K562 (cell line): ENCODE measurements around the gene RMC1. TPM values are rescaled to one million over a fixed set of nuclear protein-coding genes. Genes with fewer than 3 reads are reported as not detected.

Experiments used
- ATAC-seq: fragments of 200-7000 bp; cut with Tn5 transposase; 3 replicates; pipeline ENCODE4 v1.9.1; 2020; ENCODE audit warnings: moderate library complexity
- BruUV-seq: library from RNA; stranded (reverse); fragments of 400-500 nt; replicated peaks from 2 replicates; lab custom pipeline; 2021; lab: Mats Ljungman, UMichigan
- CTCF ChIA-PET: fragments of 300-600 bp; formaldehyde crosslinking; extraction: SDS; loops from one replicate; lab custom pipeline; 2021; ENCODE audit warnings: low intra/inter-chr PET ratio; lab: Yijun Ruan, JAX
- POLR2A ChIA-PET: fragments of 300-600, 350-650 bp; sonication (Branson Sonifier 250); formaldehyde crosslinking; extraction: SDS; loops from one replicate; lab custom pipeline; 2021; ENCODE audit warnings: antibody characterized with exemption, inconsistent platforms; lab: Yijun Ruan, JAX
- DNase-seq, 4 experiments: peaks; one replicate each; pipeline versions ENCODE4 v3.0.0 to v3.0.0-alpha.2; 2011 to 2018; ENCODE audit warnings: low spot score in 3 of 4, mixed read lengths in 3 of 4; ENCODE audit errors: extremely low read depth in 1 of 4
- FAIRE-seq: peaks from 2 replicates; lab custom pipeline; 2011; peaks lifted over from hg19 to GRCh38; lab: Jason Lieb, UNC
- H2AFZ ChIP-seq: 2 replicates; pipeline ENCODE4 v1.6.0; 2011; ENCODE audit warnings: low read depth, low read length, control low read depth, inconsistent platforms
- H3K27ac ChIP-seq: fragments of 200-600 bp; 3 replicates; pipeline ENCODE4 v1.8.0; 2011; ENCODE audit warnings: low read depth, mild to moderate bottlenecking, control low read depth, inconsistent platforms, low read length, moderate library complexity, mixed read lengths; ENCODE audit errors: extremely low read depth
- H3K27me3 ChIP-seq, 2 experiments: fragments of 300-600 bp in 1 of 2; 2 replicates in 1 of 2; 3 replicates in 1 of 2; pipeline versions ENCODE4 v1.6.0 to v1.8.0; 2011; ENCODE audit warnings: inconsistent platforms in 2 of 2, low read length in 2 of 2, mild to moderate bottlenecking in 1 of 2, mixed read lengths in 1 of 2, moderate library complexity in 1 of 2; ENCODE audit not compliant: control insufficient read depth in 2 of 2, insufficient read depth in 2 of 2
- H3K36me3 ChIP-seq: fragments of 300-600 bp; 3 replicates; pipeline ENCODE4 v1.8.0; 2011; ENCODE audit warnings: mild to moderate bottlenecking, low read length, inconsistent platforms; ENCODE audit not compliant: control insufficient read depth, insufficient read depth
- H3K4me1 ChIP-seq, 2 experiments: fragments of 200-600 bp in 1 of 2; replicated peaks in 1 of 2; 2 replicates in 1 of 2; 3 replicates in 1 of 2; pipeline versions ENCODE4 v1.5.1 to v1.8.0; 2011; ENCODE audit warnings: inconsistent platforms in 2 of 2, low read length in 2 of 2, mild to moderate bottlenecking in 1 of 2, mixed read lengths in 1 of 2, moderate library complexity in 1 of 2; ENCODE audit not compliant: control insufficient read depth in 2 of 2, insufficient read depth in 2 of 2
- H3K4me2 ChIP-seq: 2 replicates; pipeline ENCODE4 v1.6.1; 2011; ENCODE audit warnings: low read length, control low read depth, inconsistent platforms, mixed read lengths; ENCODE audit not compliant: insufficient read depth
- H3K4me3 ChIP-seq: fragments of 200-600 bp; sonication (generic), shearing (Covaris generic); 2 replicates; pipeline ENCODE4 v1.5.1; 2016; ENCODE audit warnings: control low read depth, inconsistent platforms
- H3K79me2 ChIP-seq: fragments of 200-600 bp; 3 replicates; pipeline ENCODE4 v1.8.0; 2011; ENCODE audit warnings: low read length, inconsistent platforms; ENCODE audit not compliant: control insufficient read depth, insufficient read depth
- H3K9ac ChIP-seq, 2 experiments: 2 replicates each; pipeline versions ENCODE4 v1.6.0 to v1.6.1; 2011; ENCODE audit warnings: low read depth in 2 of 2, low read length in 2 of 2, control low read depth in 1 of 2, inconsistent platforms in 1 of 2, mild to moderate bottlenecking in 1 of 2, mixed read lengths in 1 of 2; ENCODE audit not compliant: insufficient read depth in 1 of 2
- H3K9me1 ChIP-seq: one replicate; pipeline ENCODE4 v1.6.0; 2011; ENCODE audit warnings: inconsistent platforms, mild to moderate bottlenecking, low read length, moderate library complexity; ENCODE audit not compliant: control insufficient read depth, insufficient read depth
- H3K9me3 ChIP-seq: replicated peaks from 2 replicates; pipeline ENCODE4 v1.5.1; 2011; ENCODE audit warnings: low read depth, low read length, inconsistent platforms; ENCODE audit not compliant: control insufficient read depth, insufficient read depth
- H4K20me1 ChIP-seq: replicated peaks from 2 replicates; pipeline ENCODE4 v1.6.1; 2011; ENCODE audit warnings: low read length, inconsistent platforms, mixed read lengths; ENCODE audit not compliant: control insufficient read depth, insufficient read depth
- AFF4 ChIP-seq: sonication (generic); formaldehyde crosslinking; IDR thresholded peaks from 2 replicates; pipeline ENCODE4 v1.8.0; 2023; ENCODE audit warnings: mild to moderate bottlenecking, missing genetic modification reagents
- ATF1 ChIP-seq, 2 experiments: fragments of 450-650 bp in 1 of 2; IDR thresholded peaks; 2 replicates each; pipeline ENCODE4 v1.6.1; 2016; ENCODE audit warnings: missing compliant biosample characterization in 1 of 2, missing genetic modification characterization in 1 of 2
- ATF7 ChIP-seq: fragments of 450-650 bp; IDR thresholded peaks from 2 replicates; pipeline ENCODE4 v1.7.1; 2014; ENCODE audit warnings: mild to moderate bottlenecking, moderate library complexity
- CHAMP1 ChIP-seq: fragments of 450-650 bp; IDR thresholded peaks from 2 replicates; pipeline ENCODE4 v1.6.1; 2016; ENCODE audit warnings: mild to moderate bottlenecking
- CHD2 ChIP-seq: IDR thresholded peaks from 2 replicates; pipeline ENCODE4 v1.6.1; 2011; ENCODE audit warnings: low read depth, low read length
- CREM ChIP-seq: IDR thresholded peaks from 2 replicates; pipeline ENCODE4 v1.6.1; 2014; ENCODE audit warnings: antibody characterized with exemption, low read depth
- ELF4 ChIP-seq: fragments of 450-650 bp; formaldehyde crosslinking; IDR thresholded peaks from 2 replicates; pipeline ENCODE4 v1.4.0; 2022; ENCODE audit warnings: missing genetic modification characterization
- HES1 ChIP-seq: fragments of 450-650 bp; IDR thresholded peaks from 2 replicates; pipeline ENCODE4 v1.6.1; 2016; ENCODE audit warnings: low read depth, mild to moderate bottlenecking, moderate library complexity
- JUND ChIP-seq, 2 experiments: IDR thresholded peaks; 2 replicates in 1 of 2; 3 replicates in 1 of 2; pipeline ENCODE4 v1.6.1; 2011; ENCODE audit warnings: borderline replicate concordance in 2 of 2, low read depth in 2 of 2, low read length in 2 of 2, improper control_type of control experiment in 1 of 2, missing biosample characterization in 1 of 2, missing genetic modification characterization in 1 of 2, missing genetic modification reagents in 1 of 2
- PYGO2 ChIP-seq: fragments of 450-650 bp; IDR thresholded peaks from 2 replicates; pipeline ENCODE4 v1.6.1; 2016; ENCODE audit warnings: mild to moderate bottlenecking, missing genetic modification characterization, moderate library complexity, missing compliant biosample characterization
- RFX1 ChIP-seq: fragments of 450-650 bp; IDR thresholded peaks from 2 replicates; pipeline ENCODE4 v1.6.1; 2016; ENCODE audit warnings: mild to moderate bottlenecking, moderate library complexity
- SIX5 ChIP-seq, 2 experiments: IDR thresholded peaks; 2 replicates each; pipeline ENCODE4 v1.6.1; 2011; ENCODE audit warnings: low read length in 2 of 2, borderline replicate concordance in 1 of 2, low read depth in 1 of 2, mild to moderate bottlenecking in 1 of 2, moderate library complexity in 1 of 2; ENCODE audit not compliant: insufficient read depth in 1 of 2
- WGBS: fragments of 100-300 bp; shearing (Covaris generic); methylation state at CpG from one replicate; pipeline ENCODE4 v1.1.6; 2016; ENCODE audit warnings: low coverage, mixed read lengths; ENCODE audit not compliant: insufficient coverage; ENCODE audit errors: missing lambda C conversion rate; 5-methylcytosine and 5-hydroxymethylcytosine counted together
- in situ Hi-C: fragments of 300-500 bp; cut with MboI; formaldehyde crosslinking; loops from 4 replicates; pipeline ENCODE4 v1.15.0; 2018; ENCODE audit warnings: inconsistent platforms, mixed read lengths
- intact Hi-C: fragments of 100-400 bp; cut with micrococcal nuclease; formaldehyde crosslinking; loops from 2 replicates; pipeline ENCODE4 v1.14.2; 2022
- polyA plus RNA-seq, 8 experiments: library from polyadenylated mRNA; depleted of rRNA in 4 of 8; stranded (reverse) in 5 of 8; unstranded in 3 of 8; fragments of >200 nt; fragmentation: Nextera tagmentation in 2 of 8; fragmentation: Illumina TruSeq in 1 of 8; extraction: Ambion mirVana in 2 of 8; extraction: Trizol in 1 of 8; gene quantifications; 2 replicates each; pipeline versions ENCODE4 v1.2.1 to v1.2.3, GENCODE V29; 2011 to 2014; ENCODE audit warnings: inconsistent platforms in 1 of 8, missing spikeins in 1 of 8
- total RNA-seq, 7 experiments: library from RNA; depleted of rRNA in 6 of 7; stranded (reverse); fragments of >200 nt in 6 of 7; fragmentation: Illumina TruSeq in 2 of 7; extraction: Trizol in 2 of 7; gene quantifications; 2 replicates each; pipeline versions ENCODE4 v1.2.1 to v1.2.3, GENCODE V29; 2011 to 2021; ENCODE audit warnings: low replicate concordance in 1 of 7

The RMC1 gene
- total and polyA plus RNA-seq, 9 of the 15 experiments (the other 6 are each of a cell fraction or from before 2014, with no cell fraction given) = 7.5 to 42.4 (median 35.5) TPM

- no TSS peak for BruUV-seq
- CTCF ChIA-PET = no interaction called here
- Histone ChIP-seq H3K27me3 (no peaks in the 10 kb centered on the region), H3K79me2 (peaks cover 88% of the 10 kb centered on the region), H3K36me3 (peaks cover 25% of the 10 kb centered on the region), H2AFZ (no peak overlapping the region), H3K27ac (no peak overlapping the region), H3K4me3 (no peak overlapping the region), H3K9ac (no peak overlapping the region), H3K4me1 (peaks cover 17 to 18% of the 10 kb centered on the region in 2 experiments), H4K20me1 (peaks cover 34% of the 10 kb centered on the region), H3K9me1 (no peaks in the 10 kb centered on the region), H3K4me2 (no peak overlapping the region), H3K9me3 (no peaks in the 10 kb centered on the region)
- intact Hi-C loops (no loop called here), in situ Hi-C loops (no loop called here)
- FAIRE-seq (no peak), DNase-seq (no peak), ATAC-seq (no peak)
- WGBS = 89% methylated on average over 2 of the region's 2 CpGs
- POLR2A ChIA-PET = interaction anchor here (0.6 to 1.2 kb wide), 4 partner anchors 17 to 122 kb away, joined by 3 to 4 read pairs (median 3); no protein-coding TSS in a partner anchor
- TF ChIP-seq ATF7 (peak; percentile 68), AFF4 (CRISPR knock-in tag) (no peak), ELF4 (CRISPR knock-in tag) (no peak), SIX5 (IDR thresholded peaks at IDR 0.05; ENCODE audit: borderline replicate concordance in 1 of 2, insufficient read depth in 1 of 2, low read depth in 1 of 2, low read length in 2 of 2) (no peak), JUND (IDR thresholded peaks at IDR 0.05; ENCODE audit: borderline replicate concordance, low read depth, low read length) (no peak), JUND (tag; IDR thresholded peaks at IDR 0.05; ENCODE audit: borderline replicate concordance, low read depth, low read length) (peak; percentile 56; the same call in 1 of the 3 replicates), CHD2 (no peak), PYGO2 (tag) (no peak), CHAMP1 (0 out of 2 replicates have a peak, but pooled peaks have one; percentile 26), CREM (0 out of 2 replicates have a peak, but pooled peaks have one; percentile 11), ATF1 (CRISPR knock-in tag; IDR thresholded peaks at IDR 0.05) (no peak), ATF1 (tag; IDR thresholded peaks at IDR 0.05) (0 out of 2 replicates have a peak, but pooled peaks have one; percentile 30), RFX1 (no peak), HES1 (no peak)
Measured at GRCh38 chr18:23456835-23457234, 46.5 kb upstream of the RMC1 start.
